Liver (tissue), 9 donors: ENCODE results near the gene SF1. TPM values are rescaled to one million over a fixed set of nuclear protein-coding genes. Genes with fewer than 3 reads are reported as not detected.

Experiments
- DNase-seq: peaks from one replicate; pipeline ENCODE4 v3.0.0-alpha.2; 2017; ENCODE audit warnings: low spot score
- H3K27ac ChIP-seq, 2 donors: one replicate each; pipeline ENCODE4 v1.7.0; 2013; ENCODE audit warnings: inconsistent platforms in 2 of 2, low read length in 2 of 2, control low read depth in 1 of 2, low read depth in 1 of 2, mild to moderate bottlenecking in 1 of 2
- H3K27me3 ChIP-seq, 4 donors: one replicate each; pipeline versions ENCODE4 v1.6.1 to v1.7.0; 2013; ENCODE audit warnings: low read length in 3 of 4, inconsistent platforms in 1 of 4, mild to moderate bottlenecking in 1 of 4, moderate library complexity in 1 of 4; ENCODE audit not compliant: control insufficient read depth in 4 of 4, insufficient read depth in 4 of 4
- H3K36me3 ChIP-seq, 4 donors: one replicate each; pipeline versions ENCODE4 v1.6.1 to v1.7.0; 2013; ENCODE audit warnings: low read length in 3 of 4, mild to moderate bottlenecking in 3 of 4, low read depth in 1 of 4, moderate library complexity in 1 of 4; ENCODE audit not compliant: control insufficient read depth in 4 of 4, insufficient read depth in 3 of 4
- H3K4me1 ChIP-seq, 4 donors: one replicate each; pipeline versions ENCODE4 v1.6.1 to v1.7.0; 2013; ENCODE audit warnings: low read length in 3 of 4, mild to moderate bottlenecking in 3 of 4, moderate library complexity in 1 of 4; ENCODE audit not compliant: control insufficient read depth in 4 of 4, insufficient read depth in 4 of 4
- H3K4me3 ChIP-seq, 3 donors: one replicate each; pipeline versions ENCODE4 v1.6.1 to v1.7.0; 2013; ENCODE audit warnings: low read length in 3 of 3, control low read depth in 1 of 3, low read depth in 1 of 3, mild to moderate bottlenecking in 1 of 3
- H3K9ac ChIP-seq, 2 donors: one replicate each; pipeline ENCODE4 v1.7.0; 2013; ENCODE audit warnings: low read length in 2 of 2, mild to moderate bottlenecking in 2 of 2, moderate library complexity in 2 of 2, control low read depth in 1 of 2, low read depth in 1 of 2
- H3K9me3 ChIP-seq, 4 donors: one replicate each; pipeline versions ENCODE4 v1.6.1 to v1.7.0; 2013; ENCODE audit warnings: low read length in 3 of 4; ENCODE audit not compliant: control insufficient read depth in 4 of 4
- ATF3 ChIP-seq: IDR thresholded peaks from 2 replicates; pipeline ENCODE4 v1.6.1; 2016; ENCODE audit warnings: antibody characterized with exemption
- CTCF ChIP-seq: fragments of 150-350 bp; IDR thresholded peaks from 2 replicates; pipeline ENCODE4 v1.5.1; 2017; ENCODE audit warnings: improper control_type of control experiment, low read depth, low read length; ENCODE audit not compliant: missing input control
- EGR1 ChIP-seq, 2 donors: IDR thresholded peaks; 2 replicates each; pipeline ENCODE4 v1.6.1; 2016 to 2018; ENCODE audit warnings: antibody characterized with exemption in 2 of 2, low read depth in 2 of 2
- FOXA1 ChIP-seq: IDR thresholded peaks from 2 replicates; pipeline ENCODE4 v1.6.1; 2016; ENCODE audit warnings: antibody characterized with exemption
- FOXA2 ChIP-seq: IDR thresholded peaks from 2 replicates; pipeline ENCODE4 v1.6.1; 2016; ENCODE audit warnings: antibody characterized with exemption
- GABPA ChIP-seq, 2 donors: IDR thresholded peaks in 1 of 2; conservative IDR thresholded peaks in 1 of 2; 2 replicates each; pipeline ENCODE4 v1.6.1; 2016; ENCODE audit warnings: antibody characterized with exemption in 2 of 2, mild to moderate bottlenecking in 1 of 2, moderate library complexity in 1 of 2
- HNF4A ChIP-seq, 2 donors: conservative IDR thresholded peaks; 2 replicates each; pipeline ENCODE4 v1.6.1; 2016; ENCODE audit warnings: antibody characterized with exemption in 2 of 2, mild to moderate bottlenecking in 2 of 2
- JUND ChIP-seq, 2 donors: IDR thresholded peaks; 2 replicates each; pipeline ENCODE4 v1.6.1; 2016; ENCODE audit warnings: antibody characterized with exemption in 2 of 2
- MAX ChIP-seq: IDR thresholded peaks from 2 replicates; pipeline ENCODE4 v1.6.1; 2016; ENCODE audit warnings: antibody characterized with exemption
- NR2F2 ChIP-seq: IDR thresholded peaks from 2 replicates; pipeline ENCODE4 v1.6.1; 2016; ENCODE audit warnings: antibody characterized with exemption
- RAD21 ChIP-seq, 2 donors: IDR thresholded peaks; 2 replicates each; pipeline ENCODE4 v1.6.1; 2016; ENCODE audit warnings: antibody characterized with exemption in 2 of 2, mild to moderate bottlenecking in 2 of 2
- REST ChIP-seq: IDR thresholded peaks from 2 replicates; pipeline ENCODE4 v1.6.1; 2016; ENCODE audit warnings: antibody characterized with exemption, mild to moderate bottlenecking
- RXRA ChIP-seq, 2 donors: IDR thresholded peaks; 2 replicates each; pipeline ENCODE4 v1.6.1; 2017 to 2018; ENCODE audit warnings: antibody characterized with exemption in 2 of 2, mild to moderate bottlenecking in 1 of 2
- SP1 ChIP-seq: IDR thresholded peaks from 2 replicates; pipeline ENCODE4 v1.6.1; 2018; ENCODE audit warnings: antibody characterized with exemption, mild to moderate bottlenecking
- TAF1 ChIP-seq: conservative IDR thresholded peaks from 2 replicates; pipeline ENCODE4 v1.6.1; 2016; ENCODE audit warnings: antibody characterized with exemption, mild to moderate bottlenecking
- ZBTB33 ChIP-seq: IDR thresholded peaks from 2 replicates; pipeline ENCODE4 v1.6.1; 2016; ENCODE audit warnings: antibody characterized with exemption
- WGBS: extraction: QIAGEN DNeasy Blood & Tissue Kit; methylation state at CpG from one replicate; pipeline ENCODE4 v1.1.7; 2013; 5-methylcytosine and 5-hydroxymethylcytosine counted together
- polyA plus RNA-seq, 2 donors: library from polyadenylated mRNA; stranded (reverse) in 1 of 2; unstranded in 1 of 2; fragments of 200-250 nt in 1 of 2; fragments of >200 nt in 1 of 2; fragmentation: Nextera tagmentation in 1 of 2; extraction: Ambion mirVana in 1 of 2; gene quantifications; one replicate each; pipeline versions ENCODE4 v1.2.1 to v1.2.3, GENCODE V29; 2013 to 2015
- total RNA-seq, 2 donors: library from RNA; depleted of rRNA; stranded (reverse); fragments of >200 nt; gene quantifications; one replicate each; pipeline ENCODE4 v1.2.3, GENCODE V29; 2014
- donor health status: healthy.
- donor health status: healthy.
- donor health status: healthy.
- donor health status: healthy.
- donor health status: healthy.

Gene SF1
- total and polyA plus RNA-seq, 4 donors = 44.9 to 135 (median 50.1) TPM

GRCh38 chr11:64767344-64768299, 10.7 kb downstream of the SF1 start:
- no peaks in the 10 kb centered on the region for H3K9me3 ChIP-seq
- DNase-seq = peak; percentile 82
- peaks cover 37 to 92% (median 72%) of the 10 kb centered on the region in 4 donors for H3K36me3 ChIP-seq
- no peak overlapping the region for H3K27ac ChIP-seq
- H3K27me3 ChIP-seq = no peaks in the 10 kb centered on the region
- TF ChIP-seq RAD21 (IDR thresholded peaks at IDR 0.05) (peak; percentile 38 to 59), NR2F2 (no peak), CTCF (peak; percentile 59), JUND (IDR thresholded peaks at IDR 0.05) (no peak), REST (no peak)
- WGBS = 62% methylated on average over 19 of the region's 19 CpGs
- H3K4me3 ChIP-seq = no peak overlapping the region
- H3K4me1 ChIP-seq = peaks cover 0 to 12% (median under 1%) of the 10 kb centered on the region in 4 donors
- H3K9ac ChIP-seq = no peak overlapping the region

- Histone ChIP-seq H3K9me3 (no peaks in the 10 kb centered on the region), H3K27me3 (no peaks in the 10 kb centered on the region), H3K36me3 (peaks cover 37 to 89% (median 70%) of the 10 kb centered on the region in 4 donors), H3K9ac (no peak overlapping the region), H3K4me1 (peaks cover 0 to 9% (median 0%) of the 10 kb centered on the region in 4 donors), H3K27ac (no peak overlapping the region), H3K4me3 (no peak overlapping the region)
- no peak for DNase-seq
- 98% methylated on average over 11 of the region's 11 CpGs for WGBS
- TF ChIP-seq ZBTB33 (no peak), MAX (no peak), JUND (IDR thresholded peaks at IDR 0.05) (no peak), CTCF (no peak), FOXA2 (no peak), FOXA1 (no peak), ATF3 (no peak), RAD21 (IDR thresholded peaks at IDR 0.05) (no peak), TAF1 (no peak), GABPA (IDR thresholded peaks at IDR 0.05 in 1 of 2, conservative IDR thresholded peaks at IDR 0.05 in 1 of 2) (no peak), HNF4A (conservative IDR thresholded peaks at IDR 0.05) (no peak), EGR1 (IDR thresholded peaks at IDR 0.05; ENCODE audit: low read depth in 2 of 2) (no peak), REST (no peak), RXRA (IDR thresholded peaks at IDR 0.05) (no peak), SP1 (no peak)
These were observed 11.5 kb downstream of the SF1 start for GRCh38 chr11:64766881-64767280.
